ENCODE results near the gene SLFN12.

SLFN12 gene

DNA sequence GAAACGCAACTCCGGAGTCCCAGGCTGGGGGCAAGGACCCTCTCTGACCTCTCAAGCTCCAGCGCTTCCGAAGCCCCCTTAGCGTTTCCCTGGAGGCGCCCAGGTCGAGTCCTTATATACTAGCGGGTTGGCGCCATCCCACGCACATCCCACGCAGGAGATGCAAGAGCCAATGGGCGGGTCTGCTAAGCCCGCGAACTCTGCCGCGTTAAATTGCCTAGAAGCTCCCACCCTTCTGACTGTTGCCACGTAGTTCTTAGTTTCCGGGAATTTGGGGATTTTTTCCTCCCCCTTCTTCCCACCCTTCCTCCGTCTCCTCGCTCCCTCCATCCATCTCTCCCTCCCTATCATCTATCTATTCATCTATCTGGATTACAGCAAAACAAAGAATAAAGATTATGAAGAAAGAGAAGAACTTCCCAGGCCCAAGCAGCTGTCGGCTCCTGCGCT, 58.7 kb downstream of the SLFN12 start, which contains the start of gene SLFN11:
Gene SLFN11 (minus strand): TSS at position 88 of the 450 bp plus-strand sequence. CDS start 9,814 bp downstream, outside the sequence.
- no peak within 1 kb of the TSS for H3K4ac ChIP-seq (ENCODE audit: low read depth, low read length)
- H3K56ac ChIP-seq (ENCODE audit: low read length): no peak within 1 kb of the TSS
- H3K4me1 ChIP-seq (ENCODE audit: control insufficient read depth, low read depth, low read length): no peaks in the 10 kb centered on the region
- no peaks in the 10 kb centered on the region for H3K79me1 ChIP-seq (ENCODE audit: low read length)
- H3K18ac ChIP-seq (ENCODE audit: low read length): no peak within 1 kb of the TSS
- H3K4me2 ChIP-seq (ENCODE audit: low read length): peak within 1 kb of the TSS; percentile 71
- no peak within 1 kb of the TSS for H3K27ac ChIP-seq (ENCODE audit: low read depth, low read length)
- no peak within 1 kb of the TSS for H2BK120ac ChIP-seq (ENCODE audit: low read depth, low read length)
- H4K8ac ChIP-seq (ENCODE audit: low read depth, low read length): no peak within 1 kb of the TSS
- H2AK5ac ChIP-seq (ENCODE audit: low read length): no peak within 1 kb of the TSS
- H3K79me2 ChIP-seq (ENCODE audit: control insufficient read depth, insufficient read depth, low read length): no peaks in the 10 kb centered on the region
- H3K9ac ChIP-seq (ENCODE audit: low read length): peak within 1 kb of the TSS; percentile 18
- no peak within 1 kb of the TSS for H4K5ac ChIP-seq (ENCODE audit: low read length)
- no peaks in the 10 kb centered on the region for H3K36me3 ChIP-seq (ENCODE audit: control insufficient read depth, insufficient read depth, low read length)
- DNase-seq: peak; percentile 16
- H2BK5ac ChIP-seq (ENCODE audit: low read length): no peak within 1 kb of the TSS
- H3K4me3 ChIP-seq (ENCODE audit: low read length): peak within 1 kb of the TSS; percentile 17
- WGBS (ENCODE audit: extremely low coverage, insufficient coverage, low lambda C conversion rate): 100% methylated on average over 2 of the region's 22 CpGs
- H2BK15ac ChIP-seq (replicated peaks; ENCODE audit: low read depth): no peak within 1 kb of the TSS
- H3K23ac ChIP-seq (ENCODE audit: low read length): no peak within 1 kb of the TSS
- H3K27me3 ChIP-seq (ENCODE audit: insufficient read depth, low read length, poor library complexity): peaks cover 38% of the 10 kb centered on the region

DNA sequence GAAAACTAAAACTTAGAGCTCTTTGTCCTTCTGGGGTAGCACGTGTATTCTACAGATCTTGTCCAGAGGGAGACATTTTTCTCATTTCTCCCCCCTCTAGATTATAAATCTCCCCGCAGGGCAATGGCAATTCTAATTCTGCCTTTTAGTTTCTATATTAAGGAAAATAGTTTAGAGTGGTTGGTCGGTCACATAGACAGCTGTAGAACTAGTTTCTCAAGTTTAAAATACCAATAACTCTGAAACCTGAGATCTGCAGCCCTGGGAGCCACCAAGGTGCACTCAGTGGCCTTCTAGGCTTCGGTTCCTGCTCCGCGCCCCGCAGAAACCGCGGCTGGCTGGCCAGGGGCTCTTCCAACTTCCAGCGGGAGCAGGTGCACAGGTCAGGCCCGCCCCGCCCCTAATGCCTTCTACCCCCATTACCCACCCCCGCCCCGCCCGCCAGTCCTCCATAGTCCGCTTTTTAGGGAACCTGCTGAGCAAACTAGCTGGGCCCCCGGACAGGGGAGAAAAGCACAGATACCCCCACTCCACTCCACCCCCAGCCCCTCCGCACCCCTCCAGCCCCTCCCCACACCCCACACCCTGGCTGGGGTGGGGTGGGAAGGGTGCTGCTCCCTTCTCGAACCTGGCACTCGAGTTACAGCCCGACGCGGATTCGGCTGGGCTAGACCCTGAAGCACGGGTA, 59.3 kb downstream of the SLFN12 start:
- Histone ChIP-seq H3K27me3 (ENCODE audit: insufficient read depth, low read length, poor library complexity) (peaks cover 38% of the 10 kb centered on the region), H2BK120ac (ENCODE audit: low read depth, low read length) (no peak overlapping the region), H2AK5ac (ENCODE audit: low read length) (no peak overlapping the region), H2BK15ac (replicated peaks; ENCODE audit: low read depth) (no peak overlapping the region), H3K56ac (ENCODE audit: low read length) (no peak overlapping the region), H2BK5ac (ENCODE audit: low read length) (no peak overlapping the region), H3K23ac (ENCODE audit: low read length) (no peak overlapping the region), H3K79me1 (ENCODE audit: low read length) (no peaks in the 10 kb centered on the region), H3K4me1 (ENCODE audit: control insufficient read depth, low read depth, low read length) (peaks cover 3% of the 10 kb centered on the region), H4K8ac (ENCODE audit: low read depth, low read length) (no peak overlapping the region), H3K4me3 (ENCODE audit: low read length) (no peak overlapping the region), H3K9ac (ENCODE audit: low read length) (no peak overlapping the region), H3K79me2 (ENCODE audit: control insufficient read depth, insufficient read depth, low read length) (no peaks in the 10 kb centered on the region), H4K5ac (ENCODE audit: low read length) (no peak overlapping the region), H3K36me3 (ENCODE audit: control insufficient read depth, insufficient read depth, low read length) (no peaks in the 10 kb centered on the region), H3K18ac (ENCODE audit: low read length) (no peak overlapping the region), H3K4me2 (ENCODE audit: low read length) (peak overlapping the region; percentile 71), H3K4ac (ENCODE audit: low read depth, low read length) (no peak overlapping the region), H3K27ac (ENCODE audit: low read depth, low read length) (no peak overlapping the region)
- DNase-seq: no peak
- no CpG with 5 or more reads among the region's 25 CpGs for WGBS (ENCODE audit: extremely low coverage, insufficient coverage, low lambda C conversion rate)

DNA sequence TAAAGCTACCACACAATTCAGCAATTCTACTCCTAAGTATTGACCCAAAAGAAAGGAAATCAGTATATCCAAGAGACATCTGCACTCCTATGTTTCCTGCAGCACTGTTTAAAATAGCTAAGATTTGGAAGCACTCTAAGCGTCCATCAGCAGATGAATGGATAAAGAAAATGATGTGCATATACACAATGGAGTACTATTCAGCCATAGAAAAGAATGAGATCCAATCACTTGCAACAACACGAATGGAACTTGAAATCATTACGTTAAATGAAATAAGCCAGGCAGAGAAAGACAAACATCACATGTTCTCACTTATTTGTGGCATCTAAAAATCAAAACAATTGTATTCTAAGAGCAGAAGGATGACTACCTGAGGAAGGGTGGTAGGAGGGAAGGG, 60.4 kb downstream of the SLFN12 start:
- H3K4me1 ChIP-seq (ENCODE audit: control insufficient read depth, low read depth, low read length): peaks cover 3% of the 10 kb centered on the region
- H3K4me2 ChIP-seq (ENCODE audit: low read length): no peak overlapping the region
- no peak overlapping the region for H3K56ac ChIP-seq (ENCODE audit: low read length)
- H2BK5ac ChIP-seq (ENCODE audit: low read length): no peak overlapping the region
- no peak overlapping the region for H2BK120ac ChIP-seq (ENCODE audit: low read depth, low read length)
- H3K9ac ChIP-seq (ENCODE audit: low read length): no peak overlapping the region
- no peaks in the 10 kb centered on the region for H3K79me1 ChIP-seq (ENCODE audit: low read length)
- no peak overlapping the region for H3K18ac ChIP-seq (ENCODE audit: low read length)
- DNase-seq: no peak
- no CpG with 5 or more reads among the region's 3 CpGs for WGBS (ENCODE audit: extremely low coverage, insufficient coverage, low lambda C conversion rate)
- no peak overlapping the region for H2AK5ac ChIP-seq (ENCODE audit: low read length)
- no peak overlapping the region for H2BK15ac ChIP-seq (replicated peaks; ENCODE audit: low read depth)
- H4K5ac ChIP-seq (ENCODE audit: low read length): no peak overlapping the region
- H3K4ac ChIP-seq (ENCODE audit: low read depth, low read length): no peak overlapping the region
- H3K27ac ChIP-seq (ENCODE audit: low read depth, low read length): no peak overlapping the region
- H3K79me2 ChIP-seq (ENCODE audit: control insufficient read depth, insufficient read depth, low read length): no peaks in the 10 kb centered on the region
- no peak overlapping the region for H4K8ac ChIP-seq (ENCODE audit: low read depth, low read length)
- no peak overlapping the region for H3K23ac ChIP-seq (ENCODE audit: low read length)
- H3K27me3 ChIP-seq (ENCODE audit: insufficient read depth, low read length, poor library complexity): peaks cover 38% of the 10 kb centered on the region
- H3K4me3 ChIP-seq (ENCODE audit: low read length): no peak overlapping the region
- H3K36me3 ChIP-seq (ENCODE audit: control insufficient read depth, insufficient read depth, low read length): no peaks in the 10 kb centered on the region

DNA sequence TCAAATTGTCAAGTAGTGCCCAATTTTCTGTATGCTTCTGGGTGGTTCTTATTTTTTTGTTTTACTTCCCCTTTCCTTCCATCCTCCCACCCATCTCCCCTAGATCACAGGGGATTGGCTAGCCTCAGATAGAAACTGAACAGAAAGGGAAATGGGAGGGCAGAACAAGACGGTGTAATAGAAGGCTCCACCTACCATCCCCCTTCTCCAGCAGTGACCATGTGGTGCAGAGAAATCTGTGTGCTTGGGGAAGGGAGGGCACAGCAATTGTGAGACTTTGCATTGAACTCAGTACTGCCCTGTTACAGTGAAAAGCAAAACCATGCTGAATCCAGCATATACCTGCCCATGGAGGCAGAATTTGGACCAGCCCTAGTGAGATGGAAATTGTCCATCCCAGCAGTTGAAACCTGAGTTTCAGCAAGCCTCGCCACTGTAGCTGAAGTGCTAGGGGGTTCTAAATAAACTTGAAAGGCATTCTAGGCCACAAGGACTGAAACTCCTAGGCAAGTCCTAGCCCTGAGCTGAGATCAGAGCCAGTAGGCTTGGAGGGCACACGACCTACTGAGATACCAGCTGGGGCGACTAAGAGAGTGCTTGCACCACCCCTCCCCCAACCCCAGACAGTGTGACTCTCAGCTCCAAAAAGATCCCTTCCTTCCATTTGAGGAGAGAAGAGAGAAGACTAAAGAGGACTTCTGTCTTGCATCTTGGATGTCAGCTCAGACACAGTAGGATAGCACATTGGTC, 64.0 kb downstream of the SLFN12 start:
- Histone ChIP-seq H3K27me3 (ENCODE audit: insufficient read depth, low read length, poor library complexity) (peaks cover 17% of the 10 kb centered on the region), H3K79me2 (ENCODE audit: control insufficient read depth, insufficient read depth, low read length) (no peaks in the 10 kb centered on the region)

DNA sequence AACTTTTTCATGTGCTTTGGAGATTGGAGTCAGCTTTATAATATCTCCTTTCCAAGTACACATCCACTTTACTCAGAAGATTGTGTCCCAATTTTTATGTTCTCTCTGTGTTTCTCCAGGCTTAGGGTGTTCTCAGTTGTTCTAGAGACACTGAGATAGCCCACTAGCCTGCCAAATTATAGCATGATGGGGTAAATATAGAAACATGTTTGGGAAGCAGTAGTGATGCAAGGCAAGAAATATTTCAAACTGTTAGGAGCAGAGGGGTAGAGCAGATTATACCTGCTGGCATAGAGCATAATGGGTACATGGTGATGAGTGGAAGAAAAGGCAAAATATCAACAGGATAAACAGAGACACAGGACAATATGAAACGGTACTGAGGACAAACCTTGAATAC, 71.3 kb downstream of the SLFN12 start:
- Histone ChIP-seq H3K27ac (ENCODE audit: low read depth, low read length) (no peak overlapping the region), H3K36me3 (ENCODE audit: control insufficient read depth, insufficient read depth, low read length) (no peaks in the 10 kb centered on the region), H3K4ac (ENCODE audit: low read depth, low read length) (no peak overlapping the region), H2BK15ac (replicated peaks; ENCODE audit: low read depth) (no peak overlapping the region), H3K27me3 (ENCODE audit: insufficient read depth, low read length, poor library complexity) (peaks cover 2% of the 10 kb centered on the region), H3K4me1 (ENCODE audit: control insufficient read depth, low read depth, low read length) (no peaks in the 10 kb centered on the region), H3K9ac (ENCODE audit: low read length) (no peak overlapping the region), H4K5ac (ENCODE audit: low read length) (no peak overlapping the region), H3K56ac (ENCODE audit: low read length) (no peak overlapping the region), H3K4me2 (ENCODE audit: low read length) (no peak overlapping the region), H3K4me3 (ENCODE audit: low read length) (no peak overlapping the region), H2BK5ac (ENCODE audit: low read length) (no peak overlapping the region), H2AK5ac (ENCODE audit: low read length) (no peak overlapping the region), H3K23ac (ENCODE audit: low read length) (no peak overlapping the region), H3K79me1 (ENCODE audit: low read length) (no peaks in the 10 kb centered on the region), H3K18ac (ENCODE audit: low read length) (no peak overlapping the region), H3K79me2 (ENCODE audit: control insufficient read depth, insufficient read depth, low read length) (no peaks in the 10 kb centered on the region), H4K8ac (ENCODE audit: low read depth, low read length) (no peak overlapping the region), H2BK120ac (ENCODE audit: low read depth, low read length) (no peak overlapping the region)
- WGBS (ENCODE audit: extremely low coverage, insufficient coverage, low lambda C conversion rate): no CpG with 5 or more reads among the region's 1 CpG
- DNase-seq: no peak

More for the DNA sequence above, 64.0 kb downstream of the SLFN12 start:
- Histone ChIP-seq H2BK5ac (ENCODE audit: low read length) (no peak overlapping the region), H4K8ac (ENCODE audit: low read depth, low read length) (no peak overlapping the region), H3K4ac (ENCODE audit: low read depth, low read length) (no peak overlapping the region), H3K23ac (ENCODE audit: low read length) (no peak overlapping the region), H3K18ac (ENCODE audit: low read length) (no peak overlapping the region), H4K5ac (ENCODE audit: low read length) (no peak overlapping the region), H3K27ac (ENCODE audit: low read depth, low read length) (no peak overlapping the region), H3K9ac (ENCODE audit: low read length) (no peak overlapping the region), H2AK5ac (ENCODE audit: low read length) (no peak overlapping the region), H3K4me3 (ENCODE audit: low read length) (no peak overlapping the region), H3K56ac (ENCODE audit: low read length) (no peak overlapping the region), H2BK15ac (replicated peaks; ENCODE audit: low read depth) (no peak overlapping the region), H3K4me1 (ENCODE audit: control insufficient read depth, low read depth, low read length) (peaks cover 3% of the 10 kb centered on the region), H3K36me3 (ENCODE audit: control insufficient read depth, insufficient read depth, low read length) (no peaks in the 10 kb centered on the region), H3K4me2 (ENCODE audit: low read length) (no peak overlapping the region), H2BK120ac (ENCODE audit: low read depth, low read length) (no peak overlapping the region), H3K79me1 (ENCODE audit: low read length) (no peaks in the 10 kb centered on the region)
- peak; percentile 16 for DNase-seq
- no CpG with 5 or more reads among the region's 4 CpGs for WGBS (ENCODE audit: extremely low coverage, insufficient coverage, low lambda C conversion rate)

Data from mesendoderm (in vitro differentiated cells).